Thoracic aorta (tissue), 2 donors: ENCODE results near the gene ASB18. TPM values are rescaled to one million over a fixed set of nuclear protein-coding genes. Genes with fewer than 3 reads are reported as not detected.

Source experiments
- ATAC-seq: fragments of 150-250 bp; one replicate; pipeline ENCODE4 v1.8.0; 2017; ENCODE audit warnings: low read depth; ENCODE audit not compliant: insufficient number of reproducible peaks, low FRiP score
- DNase-seq: peaks from one replicate; pipeline ENCODE4 v3.0.0-alpha.2; 2020; ENCODE audit warnings: low spot score
- H3K27ac ChIP-seq, 2 donors: fragments of 200-600 bp; sonication (generic); 1 replicate in 1 of 2; 2 replicates in 1 of 2; pipeline ENCODE4 v1.5.1; 2016; ENCODE audit warnings: mild to moderate bottlenecking in 2 of 2, moderate library complexity in 2 of 2
- H3K27me3 ChIP-seq: fragments of 200-600 bp; sonication (generic); replicated peaks from 2 replicates; pipeline ENCODE4 v1.6.0; 2016; ENCODE audit warnings: mild to moderate bottlenecking; ENCODE audit not compliant: insufficient read depth
- H3K36me3 ChIP-seq: fragments of 200-600 bp; sonication (generic); one replicate; pipeline ENCODE4 v1.5.1; 2016
- H3K4me1 ChIP-seq, 2 donors: fragments of 200-600 bp; sonication (generic); 1 replicate in 1 of 2; 2 replicates in 1 of 2; pipeline versions ENCODE4 v1.5.1 to v1.6.0; 2016; ENCODE audit warnings: low read depth in 2 of 2, mild to moderate bottlenecking in 1 of 2; ENCODE audit not compliant: control insufficient read depth in 1 of 2
- H3K4me3 ChIP-seq: fragments of 200-600 bp; sonication (generic); 2 replicates; pipeline ENCODE4 v1.5.1; 2016; ENCODE audit warnings: mild to moderate bottlenecking
- H3K9me3 ChIP-seq: fragments of 200-600 bp; sonication (generic); 2 replicates; pipeline ENCODE4 v1.5.1; 2016
- CTCF ChIP-seq: fragments of 200-600 bp; sonication (generic); IDR thresholded peaks from one replicate; pipeline ENCODE4 v1.5.1; 2019; ENCODE audit warnings: antibody characterized with exemption
- total RNA-seq, 2 donors: library from RNA; depleted of rRNA; stranded (reverse); fragments of >200 nt; gene quantifications; one replicate each; pipeline versions ENCODE4 v1.1.0 to v1.2.3, GENCODE V29; 2016

Gene ASB18
- total RNA-seq, 2 donors from 2014 or later = not detected

- Histone ChIP-seq H3K36me3 (no peaks in the 10 kb centered on the region), H3K27me3 (no peaks in the 10 kb centered on the region), H3K27ac (no peak overlapping the region), H3K4me3 (no peak overlapping the region), H3K9me3 (no peaks in the 10 kb centered on the region), H3K4me1 (no peaks in the 10 kb centered on the region)
- no peak for TF ChIP-seq CTCF
- ATAC-seq (no peak), DNase-seq (no peak)
Measured at GRCh38 chr2:236257575-236257974, 6.6 kb downstream of the ASB18 start.

- Histone ChIP-seq H3K4me1 (no peaks in the 10 kb centered on the region), H3K27ac (no peak overlapping the region), H3K27me3 (no peaks in the 10 kb centered on the region), H3K4me3 (no peak overlapping the region), H3K36me3 (no peaks in the 10 kb centered on the region), H3K9me3 (no peaks in the 10 kb centered on the region)
- ATAC-seq (no peak), DNase-seq (no peak)
- TF ChIP-seq CTCF = no peak
Measured at GRCh38 chr2:236257136-236257535, 7.1 kb downstream of the ASB18 start.

GRCh38 chr2:236256366-236256985, 7.7 kb downstream of the ASB18 start:
- Histone ChIP-seq H3K27me3 (no peaks in the 10 kb centered on the region), H3K27ac (no peak overlapping the region)

GRCh38 chr2:236254674-236255073, 9.5 kb downstream of the ASB18 start:
- ATAC-seq (no peak), DNase-seq (no peak)
- H3K36me3 ChIP-seq = no peaks in the 10 kb centered on the region

More at GRCh38 chr2:236256366-236256985, 7.7 kb downstream of the ASB18 start:
- Histone ChIP-seq H3K4me1 (no peaks in the 10 kb centered on the region), H3K9me3 (no peaks in the 10 kb centered on the region), H3K36me3 (no peaks in the 10 kb centered on the region), H3K4me3 (no peak overlapping the region)
- ATAC-seq = no peak
- no peak for DNase-seq
- TF ChIP-seq CTCF = no peak

GRCh38 chr2:236254001-236254400, 10.2 kb downstream of the ASB18 start:
- Histone ChIP-seq H3K4me3 (no peak overlapping the region), H3K27me3 (no peaks in the 10 kb centered on the region), H3K27ac (no peak overlapping the region), H3K9me3 (no peaks in the 10 kb centered on the region), H3K4me1 (no peaks in the 10 kb centered on the region), H3K36me3 (no peaks in the 10 kb centered on the region)
- DNase-seq (no peak), ATAC-seq (no peak)
- TF ChIP-seq CTCF = no peak

More at GRCh38 chr2:236254674-236255073, 9.5 kb downstream of the ASB18 start:
- Histone ChIP-seq H3K9me3 (no peaks in the 10 kb centered on the region), H3K4me1 (no peaks in the 10 kb centered on the region), H3K4me3 (no peak overlapping the region), H3K27ac (no peak overlapping the region), H3K27me3 (no peaks in the 10 kb centered on the region)
- no peak for TF ChIP-seq CTCF
